Esophagus squamous epithelium (tissue), 4 donors: Measurements from ENCODE around the gene LMF1.

ENCODE experiments used
- POLR2A ChIP-seq, 4 donors: fragments of 450-650 bp; IDR thresholded peaks; one replicate each; pipeline ENCODE4 v1.6.1; 2017; ENCODE audit warnings: antibody characterized with exemption in 4 of 4, mild to moderate bottlenecking in 4 of 4, moderate library complexity in 3 of 4
- TF ChIP-seq, protein P1 (sequence below), 6 experiments: fragments of 450-650 bp in 4 of 6; fragments of 200-600 bp in 2 of 6; sonication (generic) in 2 of 6; IDR thresholded peaks; one replicate each; pipeline ENCODE4 v1.5.1; 2016 to 2019; ENCODE audit warnings: antibody characterized with exemption in 6 of 6, mild to moderate bottlenecking in 4 of 6, moderate library complexity in 4 of 6

DNA sequence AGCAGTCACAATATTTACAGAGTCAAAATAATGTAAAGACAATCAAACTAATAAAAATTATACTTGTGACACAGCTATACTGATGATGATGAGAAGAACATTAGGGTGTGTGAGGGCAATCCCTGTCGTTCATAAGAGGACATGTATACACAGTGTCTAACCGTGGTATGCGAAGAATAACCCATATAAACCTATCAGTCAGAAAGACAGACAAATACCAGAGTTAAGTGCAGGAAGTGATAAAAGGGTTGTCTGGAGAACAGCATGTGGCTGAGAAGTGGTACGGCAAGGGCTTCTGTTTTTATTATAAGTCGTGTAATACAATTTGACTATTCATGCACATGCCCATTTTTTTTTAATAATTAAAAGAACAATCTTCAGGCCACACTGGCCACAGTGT lies 46.7 kb downstream of the LMF1 start:
- TF ChIP-seq, protein P1, sequence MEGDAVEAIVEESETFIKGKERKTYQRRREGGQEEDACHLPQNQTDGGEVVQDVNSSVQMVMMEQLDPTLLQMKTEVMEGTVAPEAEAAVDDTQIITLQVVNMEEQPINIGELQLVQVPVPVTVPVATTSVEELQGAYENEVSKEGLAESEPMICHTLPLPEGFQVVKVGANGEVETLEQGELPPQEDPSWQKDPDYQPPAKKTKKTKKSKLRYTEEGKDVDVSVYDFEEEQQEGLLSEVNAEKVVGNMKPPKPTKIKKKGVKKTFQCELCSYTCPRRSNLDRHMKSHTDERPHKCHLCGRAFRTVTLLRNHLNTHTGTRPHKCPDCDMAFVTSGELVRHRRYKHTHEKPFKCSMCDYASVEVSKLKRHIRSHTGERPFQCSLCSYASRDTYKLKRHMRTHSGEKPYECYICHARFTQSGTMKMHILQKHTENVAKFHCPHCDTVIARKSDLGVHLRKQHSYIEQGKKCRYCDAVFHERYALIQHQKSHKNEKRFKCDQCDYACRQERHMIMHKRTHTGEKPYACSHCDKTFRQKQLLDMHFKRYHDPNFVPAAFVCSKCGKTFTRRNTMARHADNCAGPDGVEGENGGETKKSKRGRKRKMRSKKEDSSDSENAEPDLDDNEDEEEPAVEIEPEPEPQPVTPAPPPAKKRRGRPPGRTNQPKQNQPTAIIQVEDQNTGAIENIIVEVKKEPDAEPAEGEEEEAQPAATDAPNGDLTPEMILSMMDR (IDR thresholded peaks at IDR 0.05) = no peak
- TF ChIP-seq POLR2A (IDR thresholded peaks at IDR 0.05) = no peak
